ENCODE results near the gene C9orf78. TPM values are rescaled to one million over a fixed set of nuclear protein-coding genes. Genes with fewer than 3 reads are reported as not detected.

C9orf78 gene
- total RNA-seq, 3 donors from 2014 or later, result 35.1 to 47.5 (median 37.3) TPM

DNA sequence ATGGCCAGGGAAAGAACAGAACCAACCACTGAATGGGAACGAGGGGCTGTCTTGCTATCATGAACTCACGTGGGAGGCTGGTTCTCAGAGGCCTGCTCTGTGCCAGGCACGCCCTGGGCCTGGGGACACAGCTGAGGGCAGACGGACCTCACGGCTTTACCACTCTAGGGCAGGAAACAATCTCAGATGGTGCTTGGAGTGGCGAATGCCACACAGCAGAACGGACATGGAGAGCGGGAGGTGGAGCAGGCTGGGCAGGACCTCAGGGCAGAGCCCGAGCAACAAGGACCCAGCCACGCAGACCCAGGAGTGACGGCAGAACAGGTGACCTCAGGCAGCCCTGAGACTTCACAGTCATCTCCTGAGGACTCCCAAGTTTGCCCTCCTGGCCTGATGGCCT, 19.8 kb downstream of the C9orf78 start:
- DNase-seq (no peak), ATAC-seq (no peak)
- H3K36me3 ChIP-seq (ENCODE audit: low read depth), result no peaks in the 10 kb centered on the region
- H3K4me3 ChIP-seq, result no peak overlapping the region
- TF ChIP-seq, protein P1, sequence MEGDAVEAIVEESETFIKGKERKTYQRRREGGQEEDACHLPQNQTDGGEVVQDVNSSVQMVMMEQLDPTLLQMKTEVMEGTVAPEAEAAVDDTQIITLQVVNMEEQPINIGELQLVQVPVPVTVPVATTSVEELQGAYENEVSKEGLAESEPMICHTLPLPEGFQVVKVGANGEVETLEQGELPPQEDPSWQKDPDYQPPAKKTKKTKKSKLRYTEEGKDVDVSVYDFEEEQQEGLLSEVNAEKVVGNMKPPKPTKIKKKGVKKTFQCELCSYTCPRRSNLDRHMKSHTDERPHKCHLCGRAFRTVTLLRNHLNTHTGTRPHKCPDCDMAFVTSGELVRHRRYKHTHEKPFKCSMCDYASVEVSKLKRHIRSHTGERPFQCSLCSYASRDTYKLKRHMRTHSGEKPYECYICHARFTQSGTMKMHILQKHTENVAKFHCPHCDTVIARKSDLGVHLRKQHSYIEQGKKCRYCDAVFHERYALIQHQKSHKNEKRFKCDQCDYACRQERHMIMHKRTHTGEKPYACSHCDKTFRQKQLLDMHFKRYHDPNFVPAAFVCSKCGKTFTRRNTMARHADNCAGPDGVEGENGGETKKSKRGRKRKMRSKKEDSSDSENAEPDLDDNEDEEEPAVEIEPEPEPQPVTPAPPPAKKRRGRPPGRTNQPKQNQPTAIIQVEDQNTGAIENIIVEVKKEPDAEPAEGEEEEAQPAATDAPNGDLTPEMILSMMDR (IDR thresholded peaks at IDR 0.05), result no peak
- intact Hi-C loops (cut with DNase I, micrococcal nuclease), result no loop called here
- H3K9me3 ChIP-seq, result no peaks in the 10 kb centered on the region
- H3K4me1 ChIP-seq (ENCODE audit: low read depth), result peaks cover 25% of the 10 kb centered on the region

DNA sequence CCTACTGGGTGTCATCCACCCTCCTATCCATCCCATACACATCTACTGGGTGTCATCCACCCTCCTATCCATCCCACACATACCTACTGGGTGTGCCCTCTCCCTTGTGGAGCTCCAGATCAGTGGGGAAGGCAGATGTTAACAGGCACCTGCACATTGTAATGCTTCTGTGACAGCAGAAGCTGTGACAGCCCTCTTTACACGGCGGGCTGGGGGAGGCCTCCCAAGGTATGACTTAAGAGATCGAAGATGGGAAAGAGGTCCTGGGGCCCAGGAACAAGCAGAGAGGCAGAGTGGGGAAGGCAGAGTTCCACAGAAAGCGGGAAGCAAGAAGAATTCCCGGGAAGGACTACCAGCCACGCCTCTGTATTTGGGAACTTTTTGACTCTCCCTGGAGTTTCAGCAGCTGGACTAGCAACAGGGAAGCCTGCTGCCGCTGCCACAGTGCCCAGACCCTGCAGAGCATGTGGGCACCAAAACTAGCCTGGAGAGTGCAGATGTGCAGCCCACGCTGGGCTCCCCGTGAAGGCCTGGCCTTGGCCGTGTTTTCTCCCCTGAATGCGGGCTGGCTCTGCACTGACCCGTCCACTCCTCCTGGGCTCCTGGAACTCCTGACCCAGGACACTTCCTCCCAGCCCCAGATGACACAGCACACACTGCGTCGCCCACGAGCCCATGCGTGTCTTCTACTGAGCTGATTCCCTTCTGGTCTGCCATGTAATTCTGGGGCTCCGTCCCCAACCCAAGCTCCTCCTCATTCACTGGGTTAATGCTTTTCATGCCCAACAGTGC, 20.4 kb downstream of the C9orf78 start:
- DNase-seq, result no peak
- Histone ChIP-seq H3K4me3 (no peak overlapping the region), H3K4me1 (ENCODE audit: low read depth) (peaks cover 32% of the 10 kb centered on the region), H3K9me3 (no peaks in the 10 kb centered on the region), H3K36me3 (ENCODE audit: low read depth) (no peaks in the 10 kb centered on the region)
- no peak for ATAC-seq
- intact Hi-C loops (cut with DNase I, micrococcal nuclease), result no loop called here
- TF ChIP-seq, protein P1 (IDR thresholded peaks at IDR 0.05), result no peak

DNA sequence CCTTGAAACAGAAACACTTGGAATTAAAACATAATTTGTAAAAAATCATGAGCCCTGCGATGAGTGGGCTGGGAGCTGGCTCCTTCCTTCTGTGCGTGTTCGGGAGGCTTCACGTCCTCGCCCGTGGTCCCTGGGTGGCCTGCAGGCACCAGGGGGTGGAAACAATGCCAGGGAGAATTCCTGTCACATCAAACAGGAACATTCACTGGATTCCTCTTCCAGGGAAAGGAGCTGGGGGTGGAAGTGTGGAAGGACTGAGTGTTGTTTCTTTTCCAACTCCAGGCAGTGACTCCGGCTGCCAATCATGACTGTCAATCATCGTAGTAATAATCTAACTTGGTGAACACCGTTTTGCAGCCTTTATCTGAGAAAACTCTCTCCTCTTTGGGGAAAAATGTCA, 21.4 kb downstream of the C9orf78 start:
- Histone ChIP-seq H3K9me3 (no peaks in the 10 kb centered on the region), H3K4me3 (no peak overlapping the region), H3K36me3 (ENCODE audit: low read depth) (no peaks in the 10 kb centered on the region), H3K4me1 (ENCODE audit: low read depth) (peaks cover 33% of the 10 kb centered on the region)
- TF ChIP-seq, protein P1 (IDR thresholded peaks at IDR 0.05), result no peak
- DNase-seq (no peak), ATAC-seq (no peak)
- intact Hi-C loops (cut with DNase I, micrococcal nuclease), result no loop called here

DNA sequence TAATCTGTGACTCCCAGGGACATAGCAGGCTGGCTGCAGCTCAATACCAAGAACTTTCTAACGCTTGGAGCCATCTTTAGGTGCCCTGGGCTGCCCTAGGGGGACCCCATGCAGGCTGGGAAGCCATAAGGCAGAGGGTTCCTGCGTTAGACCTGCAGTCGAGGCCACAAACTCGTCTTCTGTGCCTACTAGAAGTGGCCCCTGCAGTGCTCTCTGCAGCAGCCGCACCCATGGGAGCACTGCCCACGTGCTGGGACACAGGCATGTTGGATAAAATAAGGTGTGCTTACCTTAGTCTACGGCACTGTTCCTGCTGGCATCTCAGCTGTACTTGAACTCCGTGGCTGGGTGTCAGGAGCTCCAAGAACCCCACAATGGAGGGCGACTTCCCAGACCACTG, 22.7 kb downstream of the C9orf78 start:
- DNase-seq (peak; percentile 62 to 73 (median 69)), ATAC-seq (peak; percentile 57)
- TF ChIP-seq, protein P1 (IDR thresholded peaks at IDR 0.05), result no peak
- Histone ChIP-seq H3K4me3 (no peak overlapping the region), H3K4me1 (ENCODE audit: low read depth) (peaks cover 33% of the 10 kb centered on the region), H3K9me3 (no peaks in the 10 kb centered on the region), H3K36me3 (ENCODE audit: low read depth) (no peaks in the 10 kb centered on the region)
- intact Hi-C loops (cut with DNase I, micrococcal nuclease), result no loop called here

DNA sequence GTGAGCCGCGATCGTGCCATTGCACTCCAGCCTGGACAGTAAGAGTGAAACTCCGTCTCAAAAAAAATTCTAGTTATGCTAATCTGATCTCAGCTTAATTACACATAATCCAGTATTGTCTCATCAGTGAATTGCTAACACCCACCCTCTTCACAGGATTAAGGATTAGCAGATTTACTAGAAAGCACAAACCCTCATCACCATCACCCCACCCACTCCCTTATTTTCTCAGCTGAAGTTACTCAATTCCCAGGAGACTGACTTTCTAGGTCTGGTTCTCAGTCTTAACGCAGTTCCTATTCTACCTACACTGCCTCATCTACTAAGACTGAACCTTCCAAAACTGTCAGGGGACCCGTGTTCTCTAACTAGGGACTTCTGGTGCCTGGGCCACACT, 23.1 kb downstream of the C9orf78 start:
- Histone ChIP-seq H3K4me1 (ENCODE audit: low read depth) (peaks cover 33% of the 10 kb centered on the region), H3K4me3 (no peak overlapping the region), H3K9me3 (no peaks in the 10 kb centered on the region), H3K36me3 (ENCODE audit: low read depth) (no peaks in the 10 kb centered on the region)
- TF ChIP-seq, protein P1 (IDR thresholded peaks at IDR 0.05), result no peak
- no peak for DNase-seq
- ATAC-seq, result peak; percentile 14
- intact Hi-C loops (cut with DNase I, micrococcal nuclease), result no loop called here

All from mucosa of descending colon (tissue), 3 donors.